GDM1 (cell line): ENCODE measurements around the gene DNAI2.

ENCODE experiments used
- DNase-seq: peaks from one replicate; lab custom pipeline; 2025; lab: John Stamatoyannopoulos, UW

The DNAI2 gene

GRCh38 chr17:74361230-74362068 lies 87.4 kb downstream of the DNAI2 start, which contains the start of gene BTBD17:
BTBD17 (minus strand) TSS chr17:74361868; CDS start chr17:74361819, 49 bp downstream.
- no peak for DNase-seq

GRCh38 chr17:74362069-74362405 lies 88.0 kb downstream of the DNAI2 start:
- DNase-seq, result no peak

- DNase-seq, result no peak
Observed at GRCh38 chr17:74362810-74363498, 88.9 kb downstream of the DNAI2 start.
